IPS DF 6.9 (cell line): ENCODE data around the gene EML5.

Experiments used
- DNase-seq: peaks from one replicate; pipeline ENCODE4 v3.0.0-alpha.2; 2013; ENCODE audit warnings: low read depth, low spot score
- H3K27ac ChIP-seq: one replicate; pipeline ENCODE4 v1.5.1; 2013; ENCODE audit warnings: low read length, control low read depth
- H3K27me3 ChIP-seq: 2 replicates; pipeline ENCODE4 v1.6.1; 2013; ENCODE audit warnings: mild to moderate bottlenecking, low read length; ENCODE audit not compliant: control insufficient read depth, insufficient read depth
- H3K36me3 ChIP-seq: 2 replicates; pipeline ENCODE4 v1.6.1; 2013; ENCODE audit warnings: low read length; ENCODE audit not compliant: control insufficient read depth, insufficient read depth
- H3K4me1 ChIP-seq: 2 replicates; pipeline ENCODE4 v1.6.1; 2013; ENCODE audit warnings: low read length; ENCODE audit not compliant: control insufficient read depth, insufficient read depth
- H3K4me3 ChIP-seq: 2 replicates; pipeline ENCODE4 v1.5.1; 2013; ENCODE audit warnings: mild to moderate bottlenecking, low read length
- H3K9me3 ChIP-seq: 2 replicates; pipeline ENCODE4 v1.6.1; 2013; ENCODE audit warnings: low read length, inconsistent platforms; ENCODE audit not compliant: control insufficient read depth, insufficient read depth
- WGBS: extraction: QIAGEN DNeasy Blood & Tissue Kit; methylation state at CpG from one replicate; pipeline ENCODE4 v1.1.7; 2013; ENCODE audit warnings: mixed read lengths, missing lambda C conversion rate; ENCODE audit not compliant: insufficient read length, insufficient coverage; 5-methylcytosine and 5-hydroxymethylcytosine counted together

Gene EML5

GRCh38 chr14:88605594-88605993, 187.2 kb downstream of the EML5 start:
- no peak for DNase-seq
- WGBS: no CpG with 5 or more reads among the region's 2 CpGs
- no peak overlapping the region for H3K27ac ChIP-seq
- no peaks in the 10 kb centered on the region for H3K4me1 ChIP-seq
- no peaks in the 10 kb centered on the region for H3K9me3 ChIP-seq
- H3K4me3 ChIP-seq: no peak overlapping the region
- H3K27me3 ChIP-seq: no peaks in the 10 kb centered on the region
- peaks cover 28% of the 10 kb centered on the region for H3K36me3 ChIP-seq

GRCh38 chr14:88604212-88604611, 188.5 kb downstream of the EML5 start:
- no peak for DNase-seq
- Histone ChIP-seq H3K27ac (no peak overlapping the region), H3K4me3 (no peak overlapping the region), H3K27me3 (no peaks in the 10 kb centered on the region), H3K36me3 (peaks cover 30% of the 10 kb centered on the region), H3K4me1 (no peaks in the 10 kb centered on the region), H3K9me3 (no peaks in the 10 kb centered on the region)

GRCh38 chr14:88599761-88600439, 192.9 kb downstream of the EML5 start:
- no peak overlapping the region for H3K4me3 ChIP-seq
- H3K9me3 ChIP-seq: no peaks in the 10 kb centered on the region
- DNase-seq: no peak
- no peaks in the 10 kb centered on the region for H3K27me3 ChIP-seq
- no CpG with 5 or more reads among the region's 10 CpGs for WGBS
- no peak overlapping the region for H3K27ac ChIP-seq
- H3K4me1 ChIP-seq: no peaks in the 10 kb centered on the region
- H3K36me3 ChIP-seq: peaks cover 22% of the 10 kb centered on the region; the same call in 1 of the 2 replicates

- H3K36me3 ChIP-seq: peaks cover 22% of the 10 kb centered on the region; the same call in 1 of the 2 replicates
- H3K9me3 ChIP-seq: no peaks in the 10 kb centered on the region
- no peak overlapping the region for H3K4me3 ChIP-seq
- no peak overlapping the region for H3K27ac ChIP-seq
- DNase-seq: no peak
- WGBS: no CpG with 5 or more reads among the region's 8 CpGs
- no peaks in the 10 kb centered on the region for H3K27me3 ChIP-seq
- H3K4me1 ChIP-seq: no peaks in the 10 kb centered on the region
Measured at GRCh38 chr14:88599326-88599725, 193.4 kb downstream of the EML5 start.

- DNase-seq: no peak
- no CpG with 5 or more reads among the region's 2 CpGs for WGBS
- Histone ChIP-seq H3K36me3 (peaks cover 20% of the 10 kb centered on the region; the same call in 1 of the 2 replicates), H3K27me3 (no peaks in the 10 kb centered on the region), H3K27ac (no peak overlapping the region), H3K4me3 (no peak overlapping the region), H3K4me1 (no peaks in the 10 kb centered on the region), H3K9me3 (no peaks in the 10 kb centered on the region)
Measured at GRCh38 chr14:88598097-88598675, 194.6 kb downstream of the EML5 start.

GRCh38 chr14:88597601-88598000, 195.2 kb downstream of the EML5 start:
- no CpG with 5 or more reads among the region's 4 CpGs for WGBS
- Histone ChIP-seq H3K27me3 (no peaks in the 10 kb centered on the region), H3K4me1 (no peaks in the 10 kb centered on the region), H3K4me3 (no peak overlapping the region), H3K27ac (no peak overlapping the region), H3K36me3 (peaks cover 20% of the 10 kb centered on the region; the same call in 1 of the 2 replicates), H3K9me3 (no peaks in the 10 kb centered on the region)
- DNase-seq: no peak

DNA sequence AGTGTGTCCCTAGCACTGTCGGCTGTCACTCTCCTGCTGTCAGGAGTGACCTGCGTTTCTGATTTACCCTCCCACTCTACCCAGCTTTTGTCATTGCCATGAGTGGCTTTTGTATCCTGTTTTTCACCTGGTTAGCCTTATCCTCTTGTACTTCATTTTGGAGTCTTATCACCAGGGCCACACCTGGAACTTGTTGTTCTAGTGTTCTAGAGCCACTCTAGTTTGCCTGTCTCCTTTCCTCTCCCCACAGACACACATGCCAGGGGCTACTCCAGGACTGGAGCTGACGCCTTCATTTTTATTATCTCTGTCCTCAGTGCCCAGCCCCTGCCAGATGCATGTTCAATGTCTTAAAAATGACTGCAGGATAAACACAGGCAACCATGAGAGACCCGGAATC, 195.7 kb downstream of the EML5 start:
- H3K4me3 ChIP-seq: no peak overlapping the region
- WGBS: no CpG with 5 or more reads among the region's 4 CpGs
- no peak for DNase-seq
- no peaks in the 10 kb centered on the region for H3K9me3 ChIP-seq
- no peaks in the 10 kb centered on the region for H3K4me1 ChIP-seq
- no peak overlapping the region for H3K27ac ChIP-seq
- H3K36me3 ChIP-seq: peaks cover 18% of the 10 kb centered on the region; the same call in 1 of the 2 replicates
- H3K27me3 ChIP-seq: no peaks in the 10 kb centered on the region

DNA sequence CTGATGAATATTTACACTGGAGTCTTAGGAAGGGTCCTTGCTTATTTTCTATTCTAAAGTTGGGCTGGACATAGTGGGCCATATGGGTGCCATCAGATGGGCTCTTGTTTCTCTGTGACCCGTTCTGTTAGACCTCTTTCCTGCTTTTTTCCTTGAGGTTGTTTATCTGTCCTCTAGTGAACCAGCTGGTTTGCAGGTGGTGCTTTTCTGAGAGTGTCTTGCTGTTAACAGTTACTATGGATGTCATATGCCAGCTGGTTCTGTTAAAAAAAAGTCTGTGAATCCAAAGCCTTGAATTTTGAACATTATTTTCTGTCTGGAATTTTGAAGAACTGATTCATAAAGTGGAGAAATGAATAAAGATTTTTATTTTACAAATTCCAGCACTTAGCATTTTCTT, 200.7 kb downstream of the EML5 start:
- Histone ChIP-seq H3K27me3 (no peaks in the 10 kb centered on the region), H3K36me3 (peaks cover 8% of the 10 kb centered on the region; the same call in 1 of the 2 replicates), H3K27ac (no peak overlapping the region), H3K4me3 (no peak overlapping the region), H3K4me1 (no peaks in the 10 kb centered on the region), H3K9me3 (no peaks in the 10 kb centered on the region)
- no CpG with 5 or more reads among the region's 1 CpG for WGBS
- no peak for DNase-seq

- Histone ChIP-seq H3K4me3 (no peak overlapping the region), H3K27me3 (no peaks in the 10 kb centered on the region), H3K9me3 (no peaks in the 10 kb centered on the region), H3K36me3 (peaks cover 3% of the 10 kb centered on the region; the same call in 1 of the 2 replicates), H3K27ac (no peak overlapping the region), H3K4me1 (no peaks in the 10 kb centered on the region)
- whole genome bisulfite sequencing: no CpG with 5 or more reads among the region's 4 CpGs
- no peak for DNase-seq
Measured at GRCh38 chr14:88590173-88590572, 202.6 kb downstream of the EML5 start.

DNA sequence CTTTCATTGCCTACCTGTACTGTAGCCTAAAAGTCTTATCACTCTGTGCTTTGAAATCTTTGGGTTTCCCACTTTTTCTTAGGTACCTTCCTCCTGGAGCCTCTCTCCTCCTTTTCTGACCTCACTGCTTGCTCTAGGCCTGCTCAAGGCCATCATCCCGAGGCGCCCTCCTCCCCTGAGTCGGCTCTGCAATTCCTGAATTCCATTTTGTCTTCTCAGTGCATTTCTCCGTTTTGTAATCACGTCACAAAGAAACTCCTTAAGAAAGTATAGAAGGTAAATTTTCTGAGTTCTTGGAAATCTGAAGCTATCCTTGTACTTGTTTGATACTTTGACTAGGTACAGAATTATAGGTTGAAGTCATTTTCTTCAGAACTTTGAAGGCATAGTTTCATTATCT, 204.7 kb downstream of the EML5 start:
- WGBS: no CpG with 5 or more reads among the region's 5 CpGs
- no peak overlapping the region for H3K4me3 ChIP-seq
- no peaks in the 10 kb centered on the region for H3K9me3 ChIP-seq
- H3K36me3 ChIP-seq: peaks cover 7% of the 10 kb centered on the region; the same call in 1 of the 2 replicates
- no peak for DNase-seq
- H3K27ac ChIP-seq: no peak overlapping the region
- no peaks in the 10 kb centered on the region for H3K4me1 ChIP-seq
- H3K27me3 ChIP-seq: no peaks in the 10 kb centered on the region

DNA sequence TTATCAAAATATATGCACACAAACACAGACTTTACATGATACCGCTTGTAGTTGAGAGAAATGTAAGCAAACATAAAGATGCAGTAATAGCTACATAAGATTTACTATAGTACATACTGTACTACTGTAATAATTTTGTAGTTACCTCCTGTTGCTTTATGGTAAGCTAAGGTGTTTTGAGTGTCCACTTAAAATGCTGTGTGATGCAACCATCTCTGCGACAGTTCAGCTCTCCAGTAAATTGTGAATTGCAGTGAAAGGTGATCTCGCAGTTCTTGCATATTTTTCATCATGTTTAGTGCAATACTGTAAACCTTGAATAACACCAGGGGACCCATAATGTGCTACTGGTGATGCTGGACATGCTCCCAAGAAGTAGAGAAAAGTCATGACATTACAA, 208.3 kb downstream of the EML5 start:
- Histone ChIP-seq H3K4me3 (no peak overlapping the region), H3K4me1 (no peaks in the 10 kb centered on the region), H3K36me3 (peaks cover 5% of the 10 kb centered on the region; the same call in 1 of the 2 replicates), H3K27me3 (no peaks in the 10 kb centered on the region), H3K9me3 (no peaks in the 10 kb centered on the region), H3K27ac (no peak overlapping the region)
- WGBS: no CpG with 5 or more reads among the region's 3 CpGs
- DNase-seq: no peak
